GM21737 (cell line): ENCODE measurements around the gene CTNNBL1.
"Not testable (repeated sequence)": the region's sequence is repeated elsewhere in the genome, so short reads cannot be mapped to it uniquely, and the experiment has no call there.

Experiments
- ATAC-seq: cut with Tn5 transposase; IDR thresholded peaks from one replicate; pipeline ENCODE4 v1.9.1; 2021; ENCODE audit warnings: mild to moderate bottlenecking, moderate library complexity; ENCODE audit not compliant: unreplicated experiment

The CTNNBL1 gene

DNA sequence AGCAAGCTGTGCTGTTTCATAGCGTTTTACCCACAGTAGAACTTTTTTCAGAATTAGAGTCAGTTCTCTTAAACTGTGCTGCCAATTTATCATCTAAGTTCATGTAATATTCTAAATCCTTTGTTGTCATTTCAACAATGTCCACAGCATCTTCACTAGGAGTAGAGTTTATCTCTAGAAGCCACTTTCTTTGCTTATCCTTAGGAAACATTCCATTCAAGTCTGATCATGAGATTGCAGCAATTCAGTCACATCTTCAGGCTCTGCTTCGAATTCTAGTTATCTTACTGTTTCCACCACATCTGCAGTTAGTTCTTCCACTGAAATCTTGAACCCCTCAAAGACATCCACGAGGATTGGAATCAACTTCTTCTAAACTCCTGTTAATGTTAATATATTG, 12.5 kb downstream of the CTNNBL1 start:
- ATAC-seq: no peak

DNA sequence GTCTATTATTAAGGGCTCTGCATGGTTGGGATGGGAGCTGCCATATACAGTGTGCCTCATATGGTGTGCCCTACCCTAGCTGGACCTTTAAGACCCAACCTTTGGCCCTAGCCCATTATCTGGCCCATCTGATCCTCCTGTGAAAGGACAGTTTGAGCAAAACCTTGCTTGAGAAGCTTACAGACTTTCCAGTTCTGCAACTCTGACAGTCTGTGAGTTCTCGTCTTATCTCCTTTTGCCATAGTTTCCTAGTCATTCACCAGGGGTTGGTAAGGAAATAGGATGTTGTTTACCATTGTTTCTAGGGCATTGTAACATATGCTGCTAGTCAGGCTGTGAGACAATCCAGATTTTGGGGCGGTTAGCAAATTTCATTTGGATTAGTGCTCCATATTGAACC, 17.2 kb downstream of the CTNNBL1 start:
- ATAC-seq: no peak

GRCh38 chr20:37711994-37712964, 18.4 kb downstream of the CTNNBL1 start:
- no peak for ATAC-seq

DNA sequence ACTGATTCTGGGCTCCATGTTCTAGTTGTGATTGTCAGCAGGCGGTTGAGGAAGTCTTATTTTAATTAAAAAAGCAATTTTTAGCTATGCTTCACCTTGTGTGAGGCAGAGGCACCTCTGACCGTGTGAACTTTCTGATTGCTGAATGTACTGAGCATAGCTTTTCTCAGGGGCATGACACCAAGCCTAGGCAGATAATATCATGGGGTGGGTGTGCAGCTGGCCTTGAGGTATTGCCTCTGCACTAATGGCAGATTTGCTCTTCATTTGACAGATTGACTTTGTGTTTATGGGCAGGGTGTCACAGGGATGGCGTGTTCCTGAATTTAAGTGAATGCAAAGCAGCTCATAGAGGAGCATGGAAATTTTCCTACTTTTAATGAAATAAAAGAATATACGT, 19.6 kb downstream of the CTNNBL1 start:
- no peak for ATAC-seq

DNA sequence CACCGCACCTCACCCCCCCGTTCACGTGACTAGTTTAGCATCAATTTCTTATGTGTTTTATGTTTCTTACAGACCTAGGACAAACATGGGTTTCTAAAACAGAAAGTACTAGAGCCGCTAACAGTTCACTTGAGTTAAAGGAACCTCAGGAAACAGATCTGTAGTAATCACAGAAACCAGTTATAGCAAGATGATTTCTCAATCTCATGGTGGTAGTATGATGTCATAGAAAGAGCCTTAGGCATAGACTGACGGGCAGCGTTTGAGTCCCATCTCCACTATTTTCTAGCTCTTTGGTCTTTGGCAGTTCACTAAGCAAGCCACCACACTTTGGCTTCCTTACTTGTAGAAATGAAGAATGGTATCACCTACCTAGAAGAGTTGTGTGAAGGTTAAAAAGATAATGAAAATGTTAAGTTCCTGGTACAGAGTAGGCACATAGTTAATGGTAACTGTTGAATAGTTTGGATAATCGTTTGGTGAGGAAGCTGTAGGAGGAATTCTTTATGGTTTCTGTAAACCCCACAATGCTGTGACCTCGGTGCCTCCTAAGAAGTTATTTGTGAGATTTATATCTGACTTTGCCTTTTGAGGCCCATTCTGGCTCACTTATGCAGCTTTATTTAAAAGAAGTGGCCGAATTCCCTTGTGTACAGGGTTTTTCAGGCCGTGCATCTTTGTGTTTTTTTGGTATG, 21.3 kb downstream of the CTNNBL1 start:
- no peak for ATAC-seq

GRCh38 chr20:37721751-37722150, 27.9 kb downstream of the CTNNBL1 start:
- ATAC-seq: no peak

DNA sequence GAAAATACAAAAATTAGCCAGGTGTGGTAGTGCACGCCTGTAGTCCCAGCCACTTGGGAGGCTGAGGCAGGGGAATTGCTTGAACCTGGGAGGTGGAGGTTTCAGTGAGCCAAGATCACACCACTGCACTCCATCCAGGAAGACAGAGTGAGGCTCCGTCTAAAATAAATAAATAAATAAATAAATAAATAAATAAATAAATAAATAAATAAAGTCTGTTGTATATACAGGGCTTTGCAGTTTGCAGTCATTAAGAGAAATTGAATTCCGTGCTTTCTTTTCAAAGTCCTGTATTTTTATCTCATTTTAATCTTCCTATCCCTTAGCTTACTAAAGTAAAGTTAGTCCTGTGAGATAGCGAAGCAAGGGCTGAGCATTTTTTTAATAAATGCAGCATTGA, 28.5 kb downstream of the CTNNBL1 start:
- not testable (repeated sequence) for ATAC-seq

DNA sequence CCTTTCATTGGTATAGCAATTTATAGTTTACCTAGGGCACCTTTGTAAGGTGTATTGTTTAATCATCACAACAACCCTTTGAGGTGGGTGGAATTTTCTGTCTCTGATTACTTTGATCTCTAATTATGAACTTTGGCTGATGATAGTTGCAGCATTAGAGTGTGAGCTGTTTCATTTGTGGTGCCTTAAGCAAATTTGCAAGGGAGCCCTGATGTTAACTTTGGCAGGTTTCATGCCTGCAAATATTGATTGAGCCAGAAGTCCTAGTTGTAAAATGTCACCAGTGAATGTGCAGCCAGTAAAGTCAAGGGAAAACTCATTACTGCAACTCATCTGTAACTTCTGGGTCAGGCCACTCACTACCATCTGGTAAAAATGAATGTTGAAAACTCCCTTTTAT, 29.8 kb downstream of the CTNNBL1 start:
- no peak for ATAC-seq

GRCh38 chr20:37725165-37725564, 31.3 kb downstream of the CTNNBL1 start:
- no peak for ATAC-seq

DNA sequence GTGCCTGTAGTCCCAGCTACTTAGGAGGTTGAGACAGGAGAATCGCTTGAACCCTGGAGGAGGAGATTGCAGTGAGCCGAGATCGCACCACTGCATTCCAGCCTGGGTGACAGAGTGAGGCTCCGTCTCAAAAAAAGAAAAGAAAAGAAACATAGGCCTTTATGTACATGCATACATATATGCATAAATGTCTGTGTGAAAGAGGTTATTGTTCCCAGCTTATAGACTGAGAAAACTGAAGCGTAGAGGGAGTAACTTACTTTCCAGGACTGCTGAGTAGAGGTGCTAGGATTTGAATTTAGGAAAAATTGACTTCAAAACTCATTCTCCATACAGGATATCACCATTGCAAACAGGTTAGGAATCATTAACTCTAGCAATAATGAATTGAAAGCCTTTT, 32.0 kb downstream of the CTNNBL1 start:
- ATAC-seq: no peak

GRCh38 chr20:37726321-37726720, 32.5 kb downstream of the CTNNBL1 start:
- no peak for ATAC-seq

DNA sequence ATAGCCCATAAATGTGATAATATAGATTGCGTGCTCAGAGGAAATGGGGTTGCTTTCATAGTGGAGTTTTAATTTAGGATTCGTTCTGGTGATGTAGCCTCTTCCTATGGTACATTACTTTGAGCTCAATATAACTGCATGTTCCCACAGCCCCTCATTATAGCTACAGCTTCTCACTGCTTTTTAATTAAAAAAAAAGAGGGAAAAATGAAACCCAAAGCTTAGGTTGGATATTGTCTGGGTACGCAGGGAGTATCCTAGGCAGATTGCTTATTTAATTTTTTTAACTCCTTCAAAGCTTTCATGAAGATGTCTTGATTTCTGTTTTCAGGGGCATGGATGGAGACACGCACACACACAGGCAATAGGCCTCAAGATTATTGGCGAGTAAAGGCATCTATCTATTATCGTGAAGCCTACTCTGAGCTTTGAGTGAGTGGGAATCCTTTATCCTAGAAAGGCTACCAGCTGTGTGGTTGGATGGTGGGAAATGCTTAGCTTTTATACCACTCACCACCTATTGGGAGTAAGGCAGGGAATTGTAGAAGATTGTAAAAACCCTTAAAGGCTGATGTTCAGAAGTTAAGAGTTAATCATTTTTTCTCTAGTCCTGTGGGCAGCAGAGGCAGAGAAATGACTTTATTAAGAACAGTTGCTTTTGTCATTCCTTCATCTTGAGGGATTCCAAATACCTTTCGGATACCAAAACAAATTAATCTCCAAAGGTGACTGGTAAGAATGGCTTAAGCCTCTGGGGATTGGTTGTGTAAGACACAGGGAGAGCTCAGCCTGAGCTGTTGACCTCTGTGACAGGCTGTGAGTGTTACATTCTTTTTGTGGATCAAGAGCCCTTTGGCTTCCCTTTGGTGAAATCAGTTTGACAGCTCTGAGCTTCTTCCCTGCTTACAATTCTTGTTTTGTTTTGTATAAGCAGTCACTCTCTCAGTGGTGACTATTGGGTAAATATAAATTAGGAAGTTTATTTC, 33.4 kb downstream of the CTNNBL1 start:
- no peak for ATAC-seq

DNA sequence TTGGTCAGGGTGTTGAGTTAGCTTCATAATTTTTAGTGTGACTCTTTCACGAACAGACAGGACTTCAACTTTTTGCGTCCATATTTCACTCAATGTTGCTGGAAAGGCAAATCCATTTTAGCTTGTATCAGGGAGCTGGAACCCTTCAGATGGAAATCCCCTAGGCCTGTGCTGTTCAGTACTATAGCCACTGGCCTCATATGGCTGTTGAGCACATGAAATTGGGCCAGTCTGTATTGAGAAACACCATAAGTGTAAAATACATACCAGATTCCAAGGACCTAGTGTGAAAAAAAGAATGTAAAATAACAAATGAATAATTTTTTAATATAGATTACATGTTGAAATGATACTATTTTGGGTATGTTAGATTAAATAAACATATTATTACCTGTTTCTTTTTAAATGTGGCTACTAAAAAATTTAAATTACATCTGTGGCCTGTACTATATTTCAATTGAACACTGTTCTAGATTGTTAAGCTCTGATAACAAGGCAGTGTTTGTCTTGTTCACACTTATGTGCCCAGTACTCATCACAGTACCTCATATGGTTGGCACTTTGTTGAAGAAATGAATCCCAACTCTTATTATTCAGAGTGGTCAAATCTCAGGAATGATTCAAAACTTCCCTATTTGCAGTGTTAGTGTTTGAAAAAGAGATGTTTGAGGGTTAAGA, 34.3 kb downstream of the CTNNBL1 start:
- no peak for ATAC-seq

- ATAC-seq: no peak
Measured at GRCh38 chr20:37728635-37728983, 34.8 kb downstream of the CTNNBL1 start.

- no peak for ATAC-seq
Measured at GRCh38 chr20:37729452-37729851, 35.6 kb downstream of the CTNNBL1 start.

GRCh38 chr20:37729909-37730308, 36.1 kb downstream of the CTNNBL1 start:
- ATAC-seq: no peak

DNA sequence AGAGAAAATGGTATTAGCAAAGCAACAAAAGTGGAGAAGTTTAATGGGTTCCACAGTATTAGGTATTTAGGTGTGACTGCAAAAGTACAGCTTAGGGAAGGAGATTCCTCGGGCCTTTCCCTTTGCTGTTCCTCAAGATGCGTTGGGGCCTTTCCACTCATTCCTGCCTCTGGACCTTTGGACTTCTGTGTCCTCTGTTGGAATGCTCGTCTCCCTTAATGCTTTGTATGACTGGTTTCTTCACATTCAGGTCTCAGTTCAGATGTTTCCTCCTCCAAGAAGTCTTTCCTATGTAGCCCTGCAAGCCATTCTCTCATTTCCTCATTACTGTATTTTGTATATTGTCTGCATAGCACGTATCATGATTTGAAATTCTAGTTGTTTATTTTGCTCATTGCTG, 39.6 kb downstream of the CTNNBL1 start:
- no peak for ATAC-seq

DNA sequence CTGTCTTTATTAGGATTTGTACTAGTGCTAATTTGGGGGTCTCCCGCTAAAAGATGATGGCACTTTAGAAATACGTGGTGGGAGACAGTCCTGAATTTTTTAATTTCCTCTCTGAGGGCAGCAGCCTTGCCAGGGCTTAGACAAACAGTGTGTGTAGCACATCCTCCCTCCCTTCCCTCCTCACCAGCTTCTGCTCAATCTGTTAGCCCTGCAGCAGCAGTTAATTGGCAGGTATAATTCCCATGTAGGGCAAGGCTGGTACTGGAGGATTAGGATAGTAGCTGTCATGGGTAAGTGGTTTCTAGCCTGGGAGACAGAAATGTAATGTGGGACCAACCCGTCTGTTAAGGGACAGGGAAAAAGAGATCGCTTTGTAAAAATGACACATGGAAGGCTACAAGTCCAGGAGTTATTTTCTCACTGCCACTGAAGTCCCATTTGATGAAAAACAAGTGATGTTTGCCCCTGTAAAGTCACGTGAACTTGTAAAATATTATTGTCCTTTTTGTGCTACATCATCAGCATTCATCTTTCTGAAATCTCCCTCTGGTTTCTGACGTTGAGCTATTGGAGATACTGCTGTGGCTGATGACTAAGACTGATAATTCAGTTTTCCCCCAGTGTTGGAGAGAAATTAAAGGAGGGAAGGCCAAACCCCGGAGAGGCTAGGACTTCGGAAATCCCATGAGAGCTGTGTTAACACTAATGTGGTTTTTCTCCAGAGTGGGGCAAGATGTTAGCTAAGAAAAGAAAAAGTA, 40.6 kb downstream of the CTNNBL1 start:
- no peak for ATAC-seq

DNA sequence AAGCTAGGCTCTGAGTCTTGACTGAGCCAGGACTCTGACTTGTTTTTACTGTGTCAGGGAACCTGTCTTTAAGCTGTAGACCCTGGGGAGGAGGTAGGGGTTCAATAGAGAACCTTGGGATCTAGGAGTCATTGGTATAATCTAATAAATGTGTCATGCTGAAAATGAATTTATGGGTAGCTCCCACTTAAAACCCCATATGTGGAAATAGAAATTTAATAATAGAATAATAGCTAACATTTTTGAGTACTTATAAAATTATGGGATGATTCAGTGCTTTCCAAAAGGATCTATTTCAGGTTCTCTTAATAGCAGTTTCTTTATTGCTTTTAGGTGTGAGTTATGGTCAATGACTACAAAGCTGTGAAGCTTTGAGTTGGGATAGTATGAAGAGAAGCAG, 41.7 kb downstream of the CTNNBL1 start:
- no peak for ATAC-seq

- ATAC-seq: no peak
Measured at GRCh38 chr20:37736132-37736531, 42.3 kb downstream of the CTNNBL1 start.
